HepG2 (cell line): ENCODE measurements around the gene MIGA2. TPM values are rescaled to one million over a fixed set of nuclear protein-coding genes. Genes with fewer than 3 reads are reported as not detected.
A peak's percentile ranks its signal among the peaks of the same experiment; 100 is the strongest.

Experiments
- ARNT ChIP-seq: fragments of 450-650 bp; IDR thresholded peaks from 2 replicates; pipeline ENCODE4 v1.6.1; 2017
- ATAD3A ChIP-seq: sonication (generic); formaldehyde crosslinking; IDR thresholded peaks from 2 replicates; pipeline ENCODE4 v1.4.0; 2020; ENCODE audit warnings: missing genetic modification reagents
- CCDC6 ChIP-seq: sonication (generic); formaldehyde crosslinking; IDR thresholded peaks from 2 replicates; pipeline ENCODE4 v1.8.1; 2022; ENCODE audit warnings: mild to moderate bottlenecking, missing genetic modification reagents, moderate library complexity
- GPBP1L1 ChIP-seq: sonication (generic); formaldehyde crosslinking; IDR thresholded peaks from 2 replicates; pipeline ENCODE4 v1.5.0; 2020; ENCODE audit warnings: mild to moderate bottlenecking, missing genetic modification reagents
- IRX3 ChIP-seq: sonication (generic); formaldehyde crosslinking; IDR thresholded peaks from 2 replicates; pipeline ENCODE4 v1.8.1; 2023; ENCODE audit warnings: mild to moderate bottlenecking, low read depth, missing genetic modification reagents, borderline replicate concordance
- JARID2 ChIP-seq: sonication (generic); formaldehyde crosslinking; IDR thresholded peaks from 2 replicates; pipeline ENCODE4 v1.8.1; 2023; ENCODE audit warnings: missing genetic modification reagents, inconsistent platforms; ENCODE audit not compliant: insufficient replicate concordance
- MAZ ChIP-seq, 2 experiments: sonication (generic) in 1 of 2; formaldehyde crosslinking in 1 of 2; IDR thresholded peaks; 2 replicates each; pipeline versions ENCODE4 v1.5.0 to v1.6.1; 2012 to 2020; ENCODE audit warnings: low read depth in 2 of 2, mild to moderate bottlenecking in 2 of 2, borderline replicate concordance in 1 of 2, improper control_type of control experiment in 1 of 2, low read length in 1 of 2, missing genetic modification reagents in 1 of 2, moderate library complexity in 1 of 2
- NR2F2 ChIP-seq: IDR thresholded peaks from 2 replicates; pipeline ENCODE4 v1.6.1; 2012; ENCODE audit warnings: low read depth, inconsistent platforms, borderline replicate concordance
- PATZ1 ChIP-seq: sonication (generic); formaldehyde crosslinking; IDR thresholded peaks from 2 replicates; pipeline ENCODE4 v1.4.0; 2020; ENCODE audit warnings: missing genetic modification reagents
- PHF5A ChIP-seq: IDR thresholded peaks from one replicate; pipeline ENCODE4 v1.6.1; 2018; ENCODE audit warnings: low read depth, missing genetic modification reagents; ENCODE audit not compliant: unreplicated experiment
- RAD21 ChIP-seq: fragments of 450-650 bp; formaldehyde crosslinking; IDR thresholded peaks from 2 replicates; pipeline ENCODE4 v1.5.0; 2020; ENCODE audit warnings: mild to moderate bottlenecking
- SAP130 ChIP-seq: IDR thresholded peaks from 2 replicates; pipeline ENCODE4 v1.6.1; 2016; ENCODE audit warnings: low read depth
- SP140L ChIP-seq: sonication (generic); formaldehyde crosslinking; IDR thresholded peaks from 2 replicates; pipeline ENCODE4 v1.4.0; 2020; ENCODE audit warnings: missing genetic modification reagents, borderline replicate concordance
- SP4 ChIP-seq: sonication (generic); formaldehyde crosslinking; IDR thresholded peaks from 2 replicates; pipeline ENCODE4 v1.8.1; 2023; ENCODE audit warnings: mild to moderate bottlenecking, missing genetic modification reagents
- TCF7L2 ChIP-seq: IDR thresholded peaks from 2 replicates; pipeline ENCODE4 v1.6.1; 2011; ENCODE audit warnings: mild to moderate bottlenecking, low read depth, low read length, moderate library complexity
- XRCC5 ChIP-seq: fragments of 200-400 bp; formaldehyde crosslinking; optimal IDR thresholded peaks from 2 replicates; pipeline ENCODE3; 2017; ENCODE audit warnings: mild to moderate bottlenecking, low read length
- ZNF101 ChIP-seq: sonication (generic); formaldehyde crosslinking; IDR thresholded peaks from 2 replicates; pipeline ENCODE4 v1.4.0; 2020; ENCODE audit warnings: mild to moderate bottlenecking, low read depth, missing genetic modification reagents, borderline replicate concordance
- ZNF138 ChIP-seq: sonication (generic); formaldehyde crosslinking; IDR thresholded peaks from 2 replicates; pipeline ENCODE4 v1.5.0; 2020; ENCODE audit warnings: mild to moderate bottlenecking, low read depth, missing genetic modification reagents
- ZNF205 ChIP-seq: IDR thresholded peaks from 2 replicates; pipeline ENCODE4 v1.6.1; 2018; ENCODE audit warnings: missing biosample characterization, missing genetic modification reagents
- ZNF24 ChIP-seq: fragments of 450-650 bp; IDR thresholded peaks from 2 replicates; pipeline ENCODE4 v1.6.1; 2017; ENCODE audit warnings: antibody characterized with exemption, mild to moderate bottlenecking
- ZNF773 ChIP-seq: sonication (generic); formaldehyde crosslinking; IDR thresholded peaks from 2 replicates; pipeline ENCODE4 v1.4.0; 2020; ENCODE audit warnings: missing genetic modification reagents, borderline replicate concordance
- ZNF780A ChIP-seq: sonication (generic); formaldehyde crosslinking; IDR thresholded peaks from 2 replicates; pipeline ENCODE4 v1.8.0; 2022; ENCODE audit warnings: mild to moderate bottlenecking, missing genetic modification reagents, moderate library complexity
- polyA plus RNA-seq, 8 experiments: library from polyadenylated mRNA; depleted of rRNA in 3 of 8; stranded (reverse) in 7 of 8; unstranded in 1 of 8; fragments of >200 nt; fragmentation: Illumina TruSeq in 4 of 8; extraction: Trizol in 4 of 8; gene quantifications; 2 replicates each; pipeline versions ENCODE4 v1.2.1 to v1.2.3, GENCODE V29; 2011 to 2016; ENCODE audit warnings: low read depth in 4 of 8, missing spikeins in 1 of 8, mixed read lengths in 1 of 8; ENCODE audit not compliant: insufficient read depth in 1 of 8
- total RNA-seq, 5 experiments: library from RNA; depleted of rRNA; stranded (reverse); fragments of >200 nt; fragmentation: Illumina TruSeq; extraction: Trizol; gene quantifications; 2 replicates each; pipeline ENCODE4 v1.2.3, GENCODE V29; 2016; ENCODE audit warnings: low read depth in 1 of 5
- TF ChIP-seq, protein P1 (sequence below): sonication (generic); formaldehyde crosslinking; IDR thresholded peaks from 2 replicates; pipeline ENCODE4 v1.9.0; 2022; ENCODE audit warnings: missing genetic modification reagents, mild to moderate bottlenecking, borderline replicate concordance

MIGA2 gene
- total and polyA plus RNA-seq, 2 of the 13 experiments (the other 11 are each of a cell fraction or from before 2014, with no cell fraction given) = 10.8 to 17.1 TPM

DNA sequence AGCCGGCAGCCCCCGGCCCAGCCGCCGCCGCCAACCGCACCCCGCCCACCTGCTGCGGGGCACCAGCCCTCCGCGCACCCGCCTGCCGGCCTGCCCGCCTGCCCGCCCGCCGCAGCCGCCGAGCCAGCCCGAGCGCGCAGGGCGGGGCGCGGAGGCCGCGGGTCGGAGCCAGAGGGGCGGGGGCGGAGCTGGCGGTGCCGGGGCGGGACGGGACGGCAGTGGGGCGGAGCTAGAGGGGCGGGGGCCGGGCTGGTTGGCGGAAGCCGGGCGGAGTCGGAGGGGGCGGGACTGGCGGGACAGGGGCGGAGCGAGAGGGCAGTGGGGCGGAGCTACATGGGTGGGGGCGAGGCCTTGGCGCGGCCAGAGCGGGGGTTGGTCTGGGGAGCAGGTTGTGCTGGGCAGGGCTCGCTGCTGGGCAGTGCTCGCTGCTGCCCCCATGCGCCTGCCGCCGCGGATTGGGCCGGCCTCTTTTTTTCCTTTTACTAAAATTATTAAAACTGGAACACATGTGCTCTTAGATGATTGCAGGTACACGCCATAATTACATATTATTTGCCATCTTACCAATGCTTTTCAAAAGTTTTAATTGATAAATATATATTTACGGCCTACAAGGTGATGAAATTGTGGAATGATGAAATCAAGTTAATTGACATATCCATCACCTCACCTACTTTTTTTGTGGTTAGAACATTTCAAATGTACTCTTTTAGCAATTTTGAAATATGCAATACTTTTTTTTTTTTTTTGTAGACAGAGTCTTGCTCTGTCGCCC lies 8.0 kb upstream of the MIGA2 start, which contains the start of gene SH3GLB2 (continued):
- TF ChIP-seq GPBP1L1 (CRISPR knock-in tag) (no peak), SAP130 (CRISPR knock-in tag) (peak; percentile 33; the same call in 1 of the 2 replicates), NR2F2 (no peak), ZNF101 (CRISPR knock-in tag) (no peak), XRCC5 (peak; percentile 59), RAD21 (CRISPR knock-in tag) (peak; percentile 60), TCF7L2 (no peak), SP140L (CRISPR knock-in tag) (no peak), ZNF138 (CRISPR knock-in tag) (no peak), PATZ1 (peak; percentile 67), SP4 (CRISPR knock-in tag) (peak; percentile 55), ZNF205 (no peak), MAZ (IDR thresholded peaks at IDR 0.05; ENCODE audit: borderline replicate concordance, low read depth, low read length) (peak; percentile 94), MAZ (CRISPR knock-in tag; IDR thresholded peaks at IDR 0.05; ENCODE audit: low read depth) (no peak), ARNT (no peak), PHF5A (CRISPR knock-in tag) (no peak), ZNF773 (CRISPR knock-in tag) (no peak), IRX3 (CRISPR knock-in tag) (no peak), ZNF780A (no peak), ZNF24 (no peak), JARID2 (CRISPR knock-in tag) (no peak), CCDC6 (0 out of 2 replicates have a peak, but pooled peaks have one; percentile 31), ATAD3A (CRISPR knock-in tag) (no peak)
- TF ChIP-seq, protein P1, sequence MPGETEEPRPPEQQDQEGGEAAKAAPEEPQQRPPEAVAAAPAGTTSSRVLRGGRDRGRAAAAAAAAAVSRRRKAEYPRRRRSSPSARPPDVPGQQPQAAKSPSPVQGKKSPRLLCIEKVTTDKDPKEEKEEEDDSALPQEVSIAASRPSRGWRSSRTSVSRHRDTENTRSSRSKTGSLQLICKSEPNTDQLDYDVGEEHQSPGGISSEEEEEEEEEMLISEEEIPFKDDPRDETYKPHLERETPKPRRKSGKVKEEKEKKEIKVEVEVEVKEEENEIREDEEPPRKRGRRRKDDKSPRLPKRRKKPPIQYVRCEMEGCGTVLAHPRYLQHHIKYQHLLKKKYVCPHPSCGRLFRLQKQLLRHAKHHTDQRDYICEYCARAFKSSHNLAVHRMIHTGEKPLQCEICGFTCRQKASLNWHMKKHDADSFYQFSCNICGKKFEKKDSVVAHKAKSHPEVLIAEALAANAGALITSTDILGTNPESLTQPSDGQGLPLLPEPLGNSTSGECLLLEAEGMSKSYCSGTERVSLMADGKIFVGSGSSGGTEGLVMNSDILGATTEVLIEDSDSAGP = no peak
